Prostate gland (tissue), 2 donors: Measurements from ENCODE around the gene PMM2.

Experiments used
- CTCF ChIP-seq, 4 experiments: fragments of 200-600 bp in 2 of 4; fragments of 450-650 bp in 2 of 4; sonication (generic) in 2 of 4; IDR thresholded peaks; 1 replicate in 3 of 4; 2 replicates in 1 of 4; pipeline ENCODE4 v1.5.1; 2016 to 2019; ENCODE audit warnings: antibody characterized with exemption in 4 of 4, mild to moderate bottlenecking in 2 of 4, moderate library complexity in 2 of 4
- POLR2A ChIP-seq: fragments of 450-650 bp; IDR thresholded peaks from one replicate; pipeline ENCODE4 v1.6.1; 2016; ENCODE audit warnings: antibody characterized with exemption, mild to moderate bottlenecking
- POLR2AphosphoS5 ChIP-seq: sonication (generic); formaldehyde crosslinking; IDR thresholded peaks from one replicate; pipeline ENCODE4 v1.6.1; 2017; ENCODE audit warnings: antibody characterized with exemption

- TF ChIP-seq POLR2A (no peak), CTCF (IDR thresholded peaks at IDR 0.05) (no peak), POLR2AphosphoS5 (no peak)
These were observed 91.6 kb downstream of the PMM2 start for GRCh38 chr16:8888951-8889892.
